Cardiac muscle cell (in vitro differentiated cells and primary cell): ENCODE data around the gene STAB1. TPM values are rescaled to one million over a fixed set of nuclear protein-coding genes. Genes with fewer than 3 reads are reported as not detected.
A peak's percentile ranks its signal among the peaks of the same experiment; 100 is the strongest.

ENCODE experiments used
- DNase-seq, 2 donors: peaks; one replicate each; pipeline versions ENCODE4 v3.0.0 to v3.0.0-alpha.2; 2010 to 2017; ENCODE audit warnings: low read depth in 1 of 2, low spot score in 1 of 2
- H3K27ac ChIP-seq: fragments of 200-600 bp; sonication (generic); 2 replicates; pipeline ENCODE4 v1.5.1; 2016
- H3K27me3 ChIP-seq: fragments of 200-600 bp; sonication (generic); 2 replicates; pipeline ENCODE4 v1.6.0; 2016; ENCODE audit warnings: control low read depth
- H3K36me3 ChIP-seq: fragments of 200-600 bp; sonication (generic); 2 replicates; pipeline ENCODE4 v1.5.1; 2016; ENCODE audit warnings: control low read depth
- H3K4me1 ChIP-seq: fragments of 200-600 bp; sonication (generic); 2 replicates; pipeline ENCODE4 v1.8.1; 2017; ENCODE audit warnings: low read depth, mild to moderate bottlenecking, mixed run types
- H3K4me3 ChIP-seq: fragments of 200-600 bp; sonication (generic); 2 replicates; pipeline ENCODE4 v1.5.1; 2016; ENCODE audit warnings: mild to moderate bottlenecking
- H3K9me3 ChIP-seq: fragments of 200-600 bp; sonication (generic); 2 replicates; pipeline ENCODE4 v1.5.1; 2017; ENCODE audit warnings: low read depth, mild to moderate bottlenecking, control low read depth
- CTCF ChIP-seq: IDR thresholded peaks from 2 replicates; pipeline ENCODE4 v1.5.1; 2012; ENCODE audit warnings: low read depth, mild to moderate bottlenecking, low read length
- polyA plus RNA-seq: library from polyadenylated mRNA; unstranded; fragments of >200 nt; fragmentation: Nextera tagmentation; extraction: Ambion mirVana; gene quantifications from 2 replicates; pipeline ENCODE4 v1.2.1, GENCODE V29; 2016
- total RNA-seq: library from RNA; depleted of rRNA; stranded (reverse); fragments of >200 nt; gene quantifications from 2 replicates; pipeline ENCODE4 v1.2.3, GENCODE V29; 2016

The STAB1 gene
- total RNA-seq = 0.81 and 2.2 TPM in 2 replicates
- 0.91 TPM in 1 of 2 replicates, not detected in the other for polyA plus RNA-seq

- DNase-seq = peak in 1 of 2 donors; percentile 38
- H3K36me3 ChIP-seq = peaks cover 34% of the 10 kb centered on the region
- no peaks in the 10 kb centered on the region for H3K4me1 ChIP-seq
- no peaks in the 10 kb centered on the region for H3K27me3 ChIP-seq
- no peak for TF ChIP-seq CTCF
- no peaks in the 10 kb centered on the region for H3K9me3 ChIP-seq
- H3K4me3 ChIP-seq = no peak within 1 kb of the TSS
- H3K27ac ChIP-seq = peak within 1 kb of the TSS; percentile 55
Measured at GRCh38 chr3:52494886-52495495, at the start of gene STAB1. Gene STAB1 (plus strand): TSS chr3:52495338. CDS start chr3:52495414, 76 bp downstream.

GRCh38 chr3:52446042-52446441 lies 49.1 kb upstream of the STAB1 start:
- peaks cover 17% of the 10 kb centered on the region for H3K4me1 ChIP-seq
- H3K27ac ChIP-seq = no peak overlapping the region
- TF ChIP-seq CTCF = no peak
- no peak overlapping the region for H3K4me3 ChIP-seq
- DNase-seq = no peak
- no peaks in the 10 kb centered on the region for H3K27me3 ChIP-seq
- no peaks in the 10 kb centered on the region for H3K9me3 ChIP-seq
- H3K36me3 ChIP-seq = peaks cover 8% of the 10 kb centered on the region

GRCh38 chr3:52446631-52447511 lies 48.3 kb upstream of the STAB1 start:
- DNase-seq = peak; percentile 56 to 80
- Histone ChIP-seq H3K4me1 (peaks cover 20% of the 10 kb centered on the region), H3K27me3 (no peaks in the 10 kb centered on the region), H3K36me3 (peaks cover 15% of the 10 kb centered on the region), H3K4me3 (no peak overlapping the region), H3K9me3 (no peaks in the 10 kb centered on the region), H3K27ac (no peak overlapping the region)
- TF ChIP-seq CTCF = peak; percentile 100

GRCh38 chr3:52447512-52448355 lies 47.4 kb upstream of the STAB1 start:
- TF ChIP-seq CTCF = no peak
- H3K36me3 ChIP-seq = peaks cover 20% of the 10 kb centered on the region
- H3K4me1 ChIP-seq = peaks cover 27% of the 10 kb centered on the region
- H3K4me3 ChIP-seq = no peak overlapping the region
- no peaks in the 10 kb centered on the region for H3K9me3 ChIP-seq
- no peak for DNase-seq
- no peaks in the 10 kb centered on the region for H3K27me3 ChIP-seq
- H3K27ac ChIP-seq = peak overlapping the region; percentile 99

- no peak for TF ChIP-seq CTCF
- Histone ChIP-seq H3K4me1 (peaks cover 36% of the 10 kb centered on the region), H3K9me3 (no peaks in the 10 kb centered on the region), H3K27ac (peak overlapping the region; percentile 99), H3K4me3 (no peak overlapping the region), H3K36me3 (peaks cover 20% of the 10 kb centered on the region), H3K27me3 (no peaks in the 10 kb centered on the region)
- no peak for DNase-seq
Measured at GRCh38 chr3:52450489-52451236, 44.5 kb upstream of the STAB1 start.
